GM20000 (cell line): Measurements from ENCODE around the gene TIRAP.

Experiments
- DNase-seq: peaks from one replicate; pipeline ENCODE4 v3.0.0; 2012; ENCODE audit warnings: low spot score
- CTCF ChIP-seq: IDR thresholded peaks from 2 replicates; pipeline ENCODE4 v1.5.1; 2012; ENCODE audit warnings: mild to moderate bottlenecking, control low read depth; ENCODE audit errors: extremely low read depth, missing control alignments

Gene TIRAP

DNA sequence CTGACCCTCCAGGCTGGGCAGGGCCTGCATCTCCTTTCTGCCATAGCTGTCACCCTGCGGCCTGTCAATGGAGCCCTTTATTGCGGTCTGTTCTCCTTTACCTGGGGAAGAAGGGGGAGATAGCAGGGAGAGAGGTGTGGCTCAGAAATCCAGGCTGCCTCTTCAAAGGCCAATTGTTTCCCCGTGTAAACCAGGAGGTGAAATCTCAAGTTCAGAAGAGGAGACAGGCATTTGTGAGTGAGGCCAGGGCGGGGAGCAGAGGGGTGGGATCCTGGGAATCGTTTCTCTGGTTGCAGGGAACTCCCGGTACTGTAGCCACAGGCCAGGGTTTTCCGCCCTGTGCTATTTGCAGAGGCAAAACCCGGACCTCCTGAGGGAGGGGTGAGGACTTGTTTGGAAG lies 30.1 kb downstream of the TIRAP start:
- no peak for DNase-seq
- no peak for TF ChIP-seq CTCF

DNA sequence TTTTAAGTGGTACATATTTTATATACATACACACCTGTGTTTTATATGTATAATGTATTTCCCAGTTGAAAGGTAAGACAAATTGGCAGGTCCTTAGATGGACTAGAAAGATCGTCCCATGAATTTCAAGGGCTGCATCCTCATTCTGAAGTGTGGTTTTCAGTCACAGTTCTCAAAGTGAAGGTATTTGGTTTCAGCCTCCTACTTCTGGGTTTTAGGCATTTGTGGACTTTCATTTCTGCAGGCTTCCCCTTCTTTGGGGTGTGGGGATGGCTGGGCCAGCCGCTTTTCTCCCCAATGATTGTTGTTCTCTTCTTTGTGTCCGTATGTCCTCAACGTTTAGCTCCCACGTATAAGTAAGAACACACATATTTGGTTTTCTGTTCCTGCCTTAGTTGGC lies 30.9 kb downstream of the TIRAP start:
- no peak for DNase-seq

GRCh38 chr11:126317432-126317755 lies 34.5 kb downstream of the TIRAP start:
- no peak for DNase-seq
- TF ChIP-seq CTCF, result no peak

More for the DNA sequence above, 30.9 kb downstream of the TIRAP start:
- no peak for TF ChIP-seq CTCF

- no peak for TF ChIP-seq CTCF
- DNase-seq, result no peak
Observed at GRCh38 chr11:126317756-126318573, 35.1 kb downstream of the TIRAP start.

DNA sequence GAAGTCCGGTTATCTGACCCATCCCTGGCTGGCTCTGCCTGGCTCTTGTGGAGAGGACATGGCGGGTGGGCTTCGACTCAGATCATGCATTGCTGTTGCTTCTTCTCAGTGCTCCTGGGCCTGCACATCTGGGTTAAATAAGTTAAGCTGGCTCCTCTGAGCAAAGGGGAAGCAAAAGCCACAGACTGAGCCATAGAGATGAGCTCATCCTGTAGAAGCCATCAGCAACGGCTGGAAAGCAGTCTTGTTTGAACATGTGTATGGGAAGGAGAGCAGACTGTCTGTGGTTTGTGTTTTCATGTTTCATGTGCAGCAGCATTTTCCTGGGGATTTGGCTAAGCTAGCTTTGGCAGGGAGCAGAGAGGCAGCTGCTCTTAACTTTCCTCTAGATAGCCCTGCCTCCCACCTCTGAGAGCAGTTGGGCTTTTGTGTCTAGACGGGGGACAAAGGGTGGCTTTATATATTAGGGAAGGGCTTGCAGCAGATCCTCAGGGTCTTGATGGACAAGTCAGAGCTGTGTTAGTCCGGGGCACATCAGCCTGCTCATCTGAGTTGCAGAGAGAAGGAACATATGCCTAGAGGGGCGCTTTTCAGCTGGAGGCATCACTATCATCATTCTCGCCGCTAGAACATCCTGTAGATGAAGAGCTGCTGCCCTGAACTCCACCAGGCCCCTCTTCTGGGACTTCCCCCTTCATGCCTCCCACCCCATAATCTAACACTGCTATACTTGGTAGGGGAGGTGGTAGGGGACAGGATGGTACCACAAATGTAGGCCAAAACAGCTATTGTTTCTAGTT lies 35.9 kb downstream of the TIRAP start:
- no peak for TF ChIP-seq CTCF
- peak; percentile 66 for DNase-seq

DNA sequence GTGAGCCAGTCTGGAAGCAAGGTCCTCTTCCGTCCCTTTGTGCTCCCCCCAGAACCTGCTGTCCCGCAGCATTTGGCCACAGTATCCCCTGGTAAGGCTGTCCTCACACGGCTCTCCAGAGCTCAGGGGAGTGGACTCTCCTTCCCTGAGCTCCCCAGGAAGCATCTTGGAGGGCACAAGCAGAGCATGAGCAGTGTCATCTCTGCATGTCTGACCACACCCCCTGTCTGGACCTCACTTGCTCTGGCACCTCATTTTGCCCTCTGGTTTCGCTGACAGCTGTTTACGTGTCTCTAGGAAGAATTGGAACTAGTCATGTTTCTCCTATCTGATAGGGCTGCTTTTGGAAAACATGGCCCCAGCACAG lies 36.5 kb downstream of the TIRAP start:
- DNase-seq, result no peak
- no peak for TF ChIP-seq CTCF

DNA sequence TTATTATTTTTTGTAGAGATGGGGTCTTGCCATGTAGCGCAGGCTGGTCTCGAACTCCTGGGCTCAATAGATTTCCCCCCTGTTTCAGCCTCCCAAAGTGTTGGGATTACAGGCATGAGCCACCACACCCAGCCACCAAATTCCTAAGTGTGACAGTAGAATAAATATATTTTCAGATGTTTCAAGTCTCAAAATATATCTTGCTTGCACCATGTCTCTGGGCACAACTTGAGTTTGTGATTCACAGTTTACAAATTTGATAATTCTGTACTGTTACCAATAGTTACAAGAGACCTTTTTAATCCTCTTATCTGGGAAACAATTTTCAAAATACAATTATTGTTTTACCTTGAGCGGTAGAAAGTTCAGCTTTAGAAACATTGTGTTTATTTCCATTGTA lies 40.1 kb downstream of the TIRAP start:
- TF ChIP-seq CTCF, result no peak
- no peak for DNase-seq
